Upper lobe of right lung (tissue), 1 donor: ENCODE measurements around the gene RIN3. TPM values are rescaled to one million over a fixed set of nuclear protein-coding genes. Genes with fewer than 3 reads are reported as not detected.

Experiments used
- ATAC-seq: fragments of 200-7000 bp; cut with Tn5 transposase; one replicate; pipeline ENCODE4 v1.9.1; 2020; ENCODE audit warnings: mild to moderate bottlenecking, moderate library complexity
- DNase-seq: peaks from one replicate; pipeline ENCODE4 v3.0.0-alpha.2; 2020
- H3K27ac ChIP-seq: fragments of 200-600 bp; one replicate; pipeline ENCODE4 v1.8.0; 2022
- H3K27me3 ChIP-seq: fragments of 200-600 bp; one replicate; pipeline ENCODE4 v1.8.0; 2022; ENCODE audit warnings: mild to moderate bottlenecking
- H3K36me3 ChIP-seq: fragments of 200-600 bp; one replicate; pipeline ENCODE4 v1.8.0; 2022
- H3K4me1 ChIP-seq: fragments of 200-600 bp; one replicate; pipeline ENCODE4 v1.8.0; 2022
- H3K4me3 ChIP-seq: fragments of 200-600 bp; one replicate; pipeline ENCODE4 v1.8.0; 2022; ENCODE audit warnings: mild to moderate bottlenecking
- H3K9me3 ChIP-seq: fragments of 200-600 bp; one replicate; pipeline ENCODE4 v1.8.0; 2022
- CTCF ChIP-seq: fragments of 200-600 bp; IDR thresholded peaks from one replicate; pipeline ENCODE4 v1.8.0; 2022; ENCODE audit warnings: antibody characterized with exemption
- intact Hi-C: fragments of 100-400 bp; cut with DNase I; formaldehyde crosslinking; loops from one replicate; pipeline ENCODE4 v1.11.0; 2022
- total RNA-seq: library from RNA; stranded (reverse); fragmentation: NEBNext Ultra II Directional; extraction: Animal tissue kit (Norgen Biotek cat#: 25700); gene quantifications from one replicate; pipeline ENCODE4 v1.2.1, GENCODE V29; 2021
- donor health status: DM: no; HTN: yes; CAD: no; lungs with severe emphysema.

Gene RIN3
- total RNA-seq, 1 donor from 2014 or later: 56.0 TPM

- intact Hi-C loops: no loop called here
- H3K27ac ChIP-seq: peak overlapping the region; percentile 94
These were observed 3.5 kb downstream of the RIN3 start for GRCh38 chr14:92516966-92517506.

GRCh38 chr14:92517761-92518160 lies 4.2 kb downstream of the RIN3 start:
- DNase-seq: no peak
- Histone ChIP-seq H3K36me3 (no peaks in the 10 kb centered on the region), H3K27ac (peak overlapping the region; percentile 8), H3K27me3 (no peaks in the 10 kb centered on the region), H3K9me3 (no peaks in the 10 kb centered on the region), H3K4me3 (no peak overlapping the region), H3K4me1 (peaks cover 40% of the 10 kb centered on the region)
- intact Hi-C loops: no loop called here
- ATAC-seq: no peak
- no peak for TF ChIP-seq CTCF

More at GRCh38 chr14:92516966-92517506, 3.5 kb downstream of the RIN3 start:
- Histone ChIP-seq H3K4me1 (peaks cover 48% of the 10 kb centered on the region), H3K36me3 (no peaks in the 10 kb centered on the region), H3K9me3 (no peaks in the 10 kb centered on the region), H3K27me3 (no peaks in the 10 kb centered on the region), H3K4me3 (no peak overlapping the region)
- TF ChIP-seq CTCF: no peak
- DNase-seq (peak; percentile 20), ATAC-seq (no peak)

GRCh38 chr14:92519246-92520101 lies 5.9 kb downstream of the RIN3 start:
- Histone ChIP-seq H3K4me1 (peaks cover 38% of the 10 kb centered on the region), H3K27me3 (no peaks in the 10 kb centered on the region), H3K36me3 (no peaks in the 10 kb centered on the region), H3K9me3 (no peaks in the 10 kb centered on the region), H3K4me3 (no peak overlapping the region), H3K27ac (peak overlapping the region; percentile 30)
- no peak for DNase-seq
- peak; percentile 6 for ATAC-seq
- intact Hi-C loops: no loop called here
- TF ChIP-seq CTCF: no peak

- no peak for DNase-seq
- Histone ChIP-seq H3K9me3 (no peaks in the 10 kb centered on the region), H3K4me1 (peaks cover 39% of the 10 kb centered on the region), H3K27me3 (no peaks in the 10 kb centered on the region), H3K27ac (peak overlapping the region; percentile 30), H3K36me3 (no peaks in the 10 kb centered on the region), H3K4me3 (no peak overlapping the region)
- peak; percentile 75 for ATAC-seq
- TF ChIP-seq CTCF: no peak
- intact Hi-C loops: no loop called here
These were observed 6.8 kb downstream of the RIN3 start for GRCh38 chr14:92520102-92521057.

- H3K4me1 ChIP-seq: peaks cover 38% of the 10 kb centered on the region
These were observed 7.5 kb downstream of the RIN3 start for GRCh38 chr14:92521058-92521415.

More at GRCh38 chr14:92521058-92521415, 7.5 kb downstream of the RIN3 start:
- DNase-seq (no peak), ATAC-seq (no peak)
- H3K36me3 ChIP-seq: no peaks in the 10 kb centered on the region
- no peak overlapping the region for H3K4me3 ChIP-seq
- TF ChIP-seq CTCF: no peak
- intact Hi-C loops: no loop called here
- no peaks in the 10 kb centered on the region for H3K27me3 ChIP-seq
- no peaks in the 10 kb centered on the region for H3K9me3 ChIP-seq
- H3K27ac ChIP-seq: no peak overlapping the region
